GM12873 (cell line): ENCODE results near the gene FZD4.

Experiments used
- CTCF ChIP-seq: IDR thresholded peaks from 2 replicates; pipeline ENCODE4 v1.5.1; 2012; ENCODE audit warnings: low read depth, mild to moderate bottlenecking, moderate library complexity, low read length, control low read depth; ENCODE audit not compliant: insufficient read depth; ENCODE audit errors: missing control alignments

The FZD4 gene

GRCh38 chr11:86980086-86980796, 25.0 kb upstream of the FZD4 start:
- TF ChIP-seq CTCF: no peak

- peak; percentile 56 for TF ChIP-seq CTCF
Observed at GRCh38 chr11:86978756-86979608, 23.8 kb upstream of the FZD4 start.

GRCh38 chr11:86978247-86978646, 23.1 kb upstream of the FZD4 start:
- no peak for TF ChIP-seq CTCF

GRCh38 chr11:86977441-86978050, 22.4 kb upstream of the FZD4 start:
- no peak for TF ChIP-seq CTCF

GRCh38 chr11:86972734-86973133, 17.5 kb upstream of the FZD4 start:
- TF ChIP-seq CTCF: no peak

- no peak for TF ChIP-seq CTCF
Observed at GRCh38 chr11:86969258-86969657, 14.1 kb upstream of the FZD4 start.

- no peak for TF ChIP-seq CTCF
Observed at GRCh38 chr11:86957976-86958646, 2.9 kb upstream of the FZD4 start.
